Peyer's patch (tissue), 4 donors: ENCODE results near the gene GRIK4.

ENCODE experiments used
- POLR2A ChIP-seq, 2 donors: fragments of 450-650 bp; IDR thresholded peaks; one replicate each; pipeline ENCODE4 v1.5.1; 2017; ENCODE audit warnings: antibody characterized with exemption in 2 of 2, mild to moderate bottlenecking in 2 of 2, moderate library complexity in 2 of 2
- TF ChIP-seq, protein P1 (sequence below), 6 experiments: fragments of 450-650 bp in 4 of 6; fragments of 200-600 bp in 2 of 6; sonication (generic) in 1 of 6; IDR thresholded peaks; one replicate each; pipeline ENCODE4 v1.5.1; 2017 to 2019; ENCODE audit warnings: antibody characterized with exemption in 6 of 6, mild to moderate bottlenecking in 3 of 6, moderate library complexity in 1 of 6

- TF ChIP-seq, protein P1, sequence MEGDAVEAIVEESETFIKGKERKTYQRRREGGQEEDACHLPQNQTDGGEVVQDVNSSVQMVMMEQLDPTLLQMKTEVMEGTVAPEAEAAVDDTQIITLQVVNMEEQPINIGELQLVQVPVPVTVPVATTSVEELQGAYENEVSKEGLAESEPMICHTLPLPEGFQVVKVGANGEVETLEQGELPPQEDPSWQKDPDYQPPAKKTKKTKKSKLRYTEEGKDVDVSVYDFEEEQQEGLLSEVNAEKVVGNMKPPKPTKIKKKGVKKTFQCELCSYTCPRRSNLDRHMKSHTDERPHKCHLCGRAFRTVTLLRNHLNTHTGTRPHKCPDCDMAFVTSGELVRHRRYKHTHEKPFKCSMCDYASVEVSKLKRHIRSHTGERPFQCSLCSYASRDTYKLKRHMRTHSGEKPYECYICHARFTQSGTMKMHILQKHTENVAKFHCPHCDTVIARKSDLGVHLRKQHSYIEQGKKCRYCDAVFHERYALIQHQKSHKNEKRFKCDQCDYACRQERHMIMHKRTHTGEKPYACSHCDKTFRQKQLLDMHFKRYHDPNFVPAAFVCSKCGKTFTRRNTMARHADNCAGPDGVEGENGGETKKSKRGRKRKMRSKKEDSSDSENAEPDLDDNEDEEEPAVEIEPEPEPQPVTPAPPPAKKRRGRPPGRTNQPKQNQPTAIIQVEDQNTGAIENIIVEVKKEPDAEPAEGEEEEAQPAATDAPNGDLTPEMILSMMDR (IDR thresholded peaks at IDR 0.05) = no peak
- no peak for TF ChIP-seq POLR2A (IDR thresholded peaks at IDR 0.05)
Measured at GRCh38 chr11:120564573-120565311, 53.2 kb downstream of the GRIK4 start.
